ENCODE data around the gene PPP1R26.

- TF ChIP-seq CTCF (IDR thresholded peaks at IDR 0.05; ENCODE audit: insufficient read depth, low read length) (no peak), SPI1 (IDR thresholded peaks at IDR 0.05; ENCODE audit: borderline replicate concordance, low read depth) (no peak), GABPA (IDR thresholded peaks at IDR 0.05; ENCODE audit: low read depth) (no peak), POLR2AphosphoS5 (IDR thresholded peaks at IDR 0.05; ENCODE audit: low read depth) (no peak)
Measured at GRCh38 chr9:135494791-135495559, 15.4 kb downstream of the PPP1R26 start.
